ENCODE data around the gene CENPW.

The CENPW gene

GRCh38 chr6:126373344-126373743 is 33.4 kb downstream of the CENPW start:
- no peak for DNase-seq (ENCODE audit: low read depth in 2 of 2)

- DNase-seq (ENCODE audit: low read depth in 2 of 2) = no peak
Observed at GRCh38 chr6:126374372-126374771, 34.5 kb downstream of the CENPW start.

- DNase-seq (ENCODE audit: low read depth in 2 of 2) = no peak
Observed at GRCh38 chr6:126376682-126377081, 36.8 kb downstream of the CENPW start.

- DNase-seq (ENCODE audit: low read depth in 2 of 2) = no peak
Observed at GRCh38 chr6:126377594-126378153, 37.8 kb downstream of the CENPW start.

- DNase-seq (ENCODE audit: low read depth in 2 of 2) = no peak
Observed at GRCh38 chr6:126380072-126380583, 40.2 kb downstream of the CENPW start.

- no peak for DNase-seq (ENCODE audit: low read depth in 2 of 2)
Observed at GRCh38 chr6:126381498-126381897, 41.6 kb downstream of the CENPW start.

- no peak for DNase-seq (ENCODE audit: low read depth in 2 of 2)
Observed at GRCh38 chr6:126383203-126383602, 43.3 kb downstream of the CENPW start.

GRCh38 chr6:126385536-126385935 is 45.6 kb downstream of the CENPW start:
- DNase-seq (ENCODE audit: low read depth in 2 of 2) = no peak

GRCh38 chr6:126388104-126388598 is 48.2 kb downstream of the CENPW start:
- no peak for DNase-seq (ENCODE audit: low read depth in 2 of 2)

GRCh38 chr6:126396131-126396530 is 56.2 kb downstream of the CENPW start:
- no peak for DNase-seq (ENCODE audit: low read depth in 2 of 2)

All from stimulated activated CD8-positive, alpha-beta memory T cell treated with anti-CD3 and anti-CD28 coated beads, Interleukin-7, amount 100 ng/mL, for 4 hours (primary cell).